Measurements from ENCODE around the gene PRR19. TPM values are rescaled to one million over a fixed set of nuclear protein-coding genes. Genes with fewer than 3 reads are reported as not detected.

Gene PRR19
- total and polyA plus RNA-seq, 2 donors (not counting 1 experiment from before 2014, with no cell fraction given): 0.39 to 0.54 TPM

DNA sequence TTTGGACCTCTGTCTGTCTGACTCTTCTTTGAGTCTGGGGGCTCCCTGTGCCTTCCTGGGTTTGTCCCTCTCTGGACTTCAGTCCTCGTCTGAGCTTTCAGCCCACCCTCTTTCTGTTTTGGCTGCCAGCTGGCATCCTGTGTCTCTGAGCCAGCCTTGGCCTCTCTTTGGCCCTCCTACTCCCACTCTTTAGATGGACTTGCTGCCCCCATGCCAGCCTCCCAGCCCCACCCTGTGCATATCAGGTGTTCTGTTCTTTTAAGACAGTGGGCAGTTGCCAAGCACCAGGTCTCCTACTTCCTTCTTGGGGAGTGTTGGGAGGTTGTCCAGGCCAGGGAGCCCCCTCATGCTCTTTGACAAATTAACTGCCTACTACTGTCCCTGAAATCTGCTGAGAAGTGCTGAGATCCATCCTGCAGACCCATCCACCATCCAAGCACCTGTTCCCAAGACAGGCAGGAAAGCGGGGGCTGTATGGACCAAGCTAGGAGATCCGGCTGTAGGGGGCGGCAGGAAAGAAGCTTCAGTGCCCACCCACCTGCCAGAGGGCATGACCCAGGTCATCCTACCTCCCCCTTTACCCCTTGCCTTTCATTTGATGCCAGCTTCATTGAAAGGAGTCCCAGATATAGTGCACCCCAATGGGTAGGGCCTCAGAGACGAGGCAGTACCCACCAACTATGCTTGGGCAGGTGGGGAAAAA, 23.3 kb upstream of the PRR19 start:
- H3K4me1 Mint-ChIP-seq: peaks cover 36% of the 10 kb centered on the region
- H3K9me3 ChIP-seq (ENCODE audit: control extremely low read depth in 1 of 3, control insufficient read depth in 2 of 3, insufficient read depth in 1 of 3, low read length in 2 of 3): no peaks in the 10 kb centered on the region
- no peak overlapping the region for H2AFZ ChIP-seq (ENCODE audit: insufficient read depth, low read depth, low read length, poor library complexity, severe bottlenecking)
- H3K4me3 ChIP-seq (ENCODE audit: control extremely low read depth in 1 of 5, extremely low read depth in 1 of 5, insufficient read depth in 1 of 5, low read depth in 2 of 5, low read length in 4 of 5): no peak overlapping the region
- 78% methylated on average over 4 of the region's 5 CpGs for WGBS (ENCODE audit: insufficient coverage)
- peaks cover 7% of the 10 kb centered on the region for H4K20me1 ChIP-seq (ENCODE audit: control insufficient read depth, insufficient read depth, low read length, poor library complexity, severe bottlenecking)
- H3K79me2 ChIP-seq (ENCODE audit: control insufficient read depth, insufficient read depth, low read length): peaks cover 58% of the 10 kb centered on the region
- peaks cover 35 to 47% of the 10 kb centered on the region in 2 donors for H3K4me1 ChIP-seq (ENCODE audit: control insufficient read depth in 2 of 2, insufficient read depth in 2 of 2, low read length in 2 of 2)
- H3K4me2 ChIP-seq (replicated peaks; ENCODE audit: low read depth, low read length, poor library complexity, severe bottlenecking): peak overlapping the region; percentile 96
- H3K9ac ChIP-seq (ENCODE audit: low read length): no peak overlapping the region
- peaks cover 0 to 14% of the 10 kb centered on the region in 2 experiments for H3K36me3 ChIP-seq (replicated peaks in 1 of 2; ENCODE audit: control extremely low read depth in 1 of 2, control insufficient read depth in 1 of 2, extremely low read depth in 1 of 2, insufficient read depth in 2 of 2, low read length in 1 of 2)
- peak overlapping the region in 1 of 2 donors; percentile 71 for H3K27ac ChIP-seq (ENCODE audit: low read length in 2 of 2)
- H3K27me3 Mint-ChIP-seq: no peaks in the 10 kb centered on the region
- intact Hi-C loops (cut with micrococcal nuclease): loop anchor here (1.0 kb wide), 1 partner anchor 170 kb away; no protein-coding TSS in a partner anchor
- ATAC-seq (ENCODE audit: low read depth): no peak
- ChIA-PET CTCF (interaction anchor here (0.7 to 4.8 kb wide), 26 partner anchors 8 to 180 kb away, joined by 3 to 89 read pairs (median 4); partner anchors contain the start of genes CIC and GSK3A), POLR2A (interaction anchor here (0.6 to 5.5 kb wide), 4 partner anchors 9 to 36 kb away, joined by 4 to 23 read pairs (median 12); partner anchors contain the start of genes CIC and GSK3A)
- DNase-seq: peak; percentile 26
- peak overlapping the region; percentile 90 for H3K4me3 Mint-ChIP-seq
- H3K27ac Mint-ChIP-seq: peak overlapping the region; percentile 62
- TF ChIP-seq, protein P1, sequence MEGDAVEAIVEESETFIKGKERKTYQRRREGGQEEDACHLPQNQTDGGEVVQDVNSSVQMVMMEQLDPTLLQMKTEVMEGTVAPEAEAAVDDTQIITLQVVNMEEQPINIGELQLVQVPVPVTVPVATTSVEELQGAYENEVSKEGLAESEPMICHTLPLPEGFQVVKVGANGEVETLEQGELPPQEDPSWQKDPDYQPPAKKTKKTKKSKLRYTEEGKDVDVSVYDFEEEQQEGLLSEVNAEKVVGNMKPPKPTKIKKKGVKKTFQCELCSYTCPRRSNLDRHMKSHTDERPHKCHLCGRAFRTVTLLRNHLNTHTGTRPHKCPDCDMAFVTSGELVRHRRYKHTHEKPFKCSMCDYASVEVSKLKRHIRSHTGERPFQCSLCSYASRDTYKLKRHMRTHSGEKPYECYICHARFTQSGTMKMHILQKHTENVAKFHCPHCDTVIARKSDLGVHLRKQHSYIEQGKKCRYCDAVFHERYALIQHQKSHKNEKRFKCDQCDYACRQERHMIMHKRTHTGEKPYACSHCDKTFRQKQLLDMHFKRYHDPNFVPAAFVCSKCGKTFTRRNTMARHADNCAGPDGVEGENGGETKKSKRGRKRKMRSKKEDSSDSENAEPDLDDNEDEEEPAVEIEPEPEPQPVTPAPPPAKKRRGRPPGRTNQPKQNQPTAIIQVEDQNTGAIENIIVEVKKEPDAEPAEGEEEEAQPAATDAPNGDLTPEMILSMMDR (IDR thresholded peaks at IDR 0.05): no peak
- no peak for TF ChIP-seq EZH2 (IDR thresholded peaks at IDR 0.05; ENCODE audit: borderline replicate concordance, insufficient read depth, low read depth, low read length, poor library complexity, severe bottlenecking)
- no peaks in the 10 kb centered on the region for H3K9me3 Mint-ChIP-seq (ENCODE audit: insufficient read depth)
- no peaks in the 10 kb centered on the region for H3K27me3 ChIP-seq (replicated peaks in 1 of 4; ENCODE audit: control extremely low read depth in 1 of 4, control insufficient read depth in 3 of 4, insufficient read depth in 4 of 4, low read length in 3 of 4)

Data from B cell (primary cell).